22Rv1 (cell line): Measurements from ENCODE around the gene F12.

Experiments used
- H3K27ac ChIP-seq: fragments of 450-650 bp; 2 replicates; pipeline ENCODE4 v1.5.1; 2017
- CTCF ChIP-seq: fragments of 450-650 bp; IDR thresholded peaks from 2 replicates; pipeline ENCODE4 v1.5.1; 2017; ENCODE audit warnings: mild to moderate bottlenecking
- ZFX ChIP-seq: fragments of 450-650 bp; IDR thresholded peaks from 2 replicates; pipeline ENCODE4 v1.6.1; 2017; ENCODE audit warnings: antibody characterized with exemption, borderline replicate concordance

F12 gene

GRCh38 chr5:177405312-177405711 lies 4.1 kb downstream of the F12 start:
- no peak overlapping the region for H3K27ac ChIP-seq
- TF ChIP-seq ZFX (no peak), CTCF (no peak)

- no peak for TF ChIP-seq CTCF
- no peak for TF ChIP-seq ZFX
- peak overlapping the region; percentile 96 for H3K27ac ChIP-seq
Observed at GRCh38 chr5:177404641-177405179, 4.7 kb downstream of the F12 start.

GRCh38 chr5:177403792-177404640 lies 5.3 kb downstream of the F12 start:
- H3K27ac ChIP-seq, result peak overlapping the region; percentile 96
- TF ChIP-seq CTCF (peak; percentile 65), ZFX (no peak)

GRCh38 chr5:177403102-177403791 lies 6.1 kb downstream of the F12 start:
- TF ChIP-seq ZFX, result no peak
- TF ChIP-seq CTCF, result no peak
- H3K27ac ChIP-seq, result peak overlapping the region; percentile 96

GRCh38 chr5:177402271-177403043 lies 6.9 kb downstream of the F12 start:
- H3K27ac ChIP-seq, result peak overlapping the region; percentile 96
- TF ChIP-seq ZFX, result no peak
- peak; percentile 72 for TF ChIP-seq CTCF

- TF ChIP-seq CTCF, result no peak
- no peak for TF ChIP-seq ZFX
- H3K27ac ChIP-seq, result peak within 1 kb of the TSS; percentile 96
Observed at GRCh38 chr5:177399997-177400868, 9.1 kb downstream of the F12 start, which contains the start of gene PFN3. Gene PFN3 (minus strand): TSS chr5:177400661. CDS start chr5:177400576, 85 bp downstream.
